Measurements from ENCODE around the gene GTF2F2.

Gene GTF2F2

DNA sequence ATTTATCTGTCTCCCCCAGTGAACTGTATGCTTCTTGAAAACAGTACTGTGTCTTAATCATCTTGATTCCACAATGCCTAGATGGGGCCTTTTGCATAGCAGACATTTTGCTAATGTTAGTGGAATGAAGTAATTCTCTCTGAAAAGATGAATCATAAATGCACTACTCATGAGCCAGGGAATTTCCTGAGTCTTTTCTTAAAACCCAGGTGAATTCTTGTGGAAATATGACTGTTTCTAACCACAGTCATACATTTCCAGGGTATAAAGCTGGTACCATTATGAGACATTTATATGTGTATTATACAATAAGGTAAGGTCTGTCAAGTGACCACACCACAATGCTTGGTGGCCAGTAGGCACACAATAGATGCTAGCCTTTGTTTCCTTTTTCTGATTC is 86.0 kb downstream of the GTF2F2 start:
- no peak for DNase-seq (ENCODE audit: insufficient read length, low spot score)
- peak; percentile 64 for FAIRE-seq
- no peak for TF ChIP-seq POLR2AphosphoS5 (IDR thresholded peaks at IDR 0.05; ENCODE audit: low read depth, low read length)
- TF ChIP-seq PAX5 (IDR thresholded peaks at IDR 0.05; ENCODE audit: insufficient read depth, low read length, severe bottlenecking): no peak
- no peak for TF ChIP-seq POU2F2 (IDR thresholded peaks at IDR 0.05; ENCODE audit: low read depth, low read length)
- TF ChIP-seq TAF1 (IDR thresholded peaks at IDR 0.05; ENCODE audit: low read depth, low read length): no peak
- TF ChIP-seq SPI1 (IDR thresholded peaks at IDR 0.05; ENCODE audit: low read depth, low read length): no peak
- TF ChIP-seq POLR2A (IDR thresholded peaks at IDR 0.05; ENCODE audit: low read depth, low read length): no peak

DNA sequence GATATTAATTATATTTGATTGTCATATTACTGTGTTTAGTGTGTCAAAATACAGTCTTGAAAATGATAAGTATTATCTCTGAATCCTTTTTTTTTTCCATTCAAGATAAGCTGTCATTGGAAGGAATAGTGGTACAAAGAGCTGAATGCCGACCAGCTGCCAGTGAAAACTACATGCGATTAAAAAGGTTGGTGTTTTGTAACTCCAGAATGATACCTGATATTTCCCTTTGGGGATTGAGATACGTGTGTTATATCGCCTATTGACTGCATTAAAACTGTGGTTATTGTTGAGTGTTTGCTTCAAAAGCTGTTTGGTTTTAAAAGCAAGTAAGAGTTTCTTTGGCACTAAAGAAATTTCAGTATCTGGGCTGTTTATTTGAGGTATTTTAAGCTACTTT is 87.0 kb downstream of the GTF2F2 start:
- no peak for DNase-seq (ENCODE audit: insufficient read length, low spot score)
- no peak for FAIRE-seq
- TF ChIP-seq POLR2A (IDR thresholded peaks at IDR 0.05; ENCODE audit: low read depth, low read length) (no peak), POU2F2 (IDR thresholded peaks at IDR 0.05; ENCODE audit: low read depth, low read length) (no peak), POLR2AphosphoS5 (IDR thresholded peaks at IDR 0.05; ENCODE audit: low read depth, low read length) (no peak), TAF1 (IDR thresholded peaks at IDR 0.05; ENCODE audit: low read depth, low read length) (no peak), PAX5 (IDR thresholded peaks at IDR 0.05; ENCODE audit: insufficient read depth, low read length, severe bottlenecking) (no peak), SPI1 (IDR thresholded peaks at IDR 0.05; ENCODE audit: low read depth, low read length) (no peak)

DNA sequence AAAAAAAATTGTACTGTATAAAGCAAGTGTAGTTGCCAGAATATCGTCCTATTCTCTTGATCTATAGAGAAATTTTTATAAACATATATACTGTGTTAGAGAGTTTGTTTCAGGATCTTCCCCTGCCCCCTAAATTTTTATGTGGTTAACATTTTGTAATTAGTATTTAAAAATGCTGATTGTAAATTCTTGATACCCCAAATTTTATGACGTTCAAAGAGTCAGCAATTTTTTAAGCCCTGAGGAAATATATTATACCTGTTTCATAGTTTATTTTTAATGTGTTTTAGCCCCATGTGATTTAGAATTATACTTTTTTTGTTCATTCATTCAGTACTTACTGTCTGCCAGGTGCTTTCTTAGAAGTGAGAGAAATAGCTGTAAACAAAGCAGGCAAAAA is 87.8 kb downstream of the GTF2F2 start:
- DNase-seq (ENCODE audit: insufficient read length, low spot score): no peak
- FAIRE-seq: no peak
- TF ChIP-seq SPI1 (IDR thresholded peaks at IDR 0.05; ENCODE audit: low read depth, low read length): no peak
- no peak for TF ChIP-seq TAF1 (IDR thresholded peaks at IDR 0.05; ENCODE audit: low read depth, low read length)
- no peak for TF ChIP-seq POLR2A (IDR thresholded peaks at IDR 0.05; ENCODE audit: low read depth, low read length)
- TF ChIP-seq POLR2AphosphoS5 (IDR thresholded peaks at IDR 0.05; ENCODE audit: low read depth, low read length): no peak
- TF ChIP-seq POU2F2 (IDR thresholded peaks at IDR 0.05; ENCODE audit: low read depth, low read length): no peak
- no peak for TF ChIP-seq PAX5 (IDR thresholded peaks at IDR 0.05; ENCODE audit: insufficient read depth, low read length, severe bottlenecking)

DNA sequence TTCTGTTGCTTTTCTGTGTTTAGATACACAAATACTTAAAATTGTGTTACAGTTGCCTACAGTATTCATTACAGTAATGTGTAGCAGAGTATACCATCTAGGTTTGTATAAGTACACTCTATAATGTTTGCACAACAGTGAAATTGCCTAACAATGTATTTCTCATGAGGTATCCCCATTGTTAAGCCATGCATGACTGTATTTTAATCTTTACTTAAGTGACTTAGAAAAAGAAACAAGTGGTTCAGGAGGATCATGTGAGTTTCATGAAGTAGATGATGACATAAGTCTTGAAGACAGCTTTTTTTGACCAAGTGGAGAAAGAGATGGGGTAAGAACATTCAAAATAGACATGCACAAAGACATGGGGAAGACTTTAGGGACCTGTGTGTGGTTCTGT is 88.9 kb downstream of the GTF2F2 start:
- TF ChIP-seq POLR2AphosphoS5 (IDR thresholded peaks at IDR 0.05; ENCODE audit: low read depth, low read length) (no peak), TAF1 (IDR thresholded peaks at IDR 0.05; ENCODE audit: low read depth, low read length) (no peak)
- no peak for DNase-seq (ENCODE audit: insufficient read length, low spot score)
- FAIRE-seq: no peak

DNA sequence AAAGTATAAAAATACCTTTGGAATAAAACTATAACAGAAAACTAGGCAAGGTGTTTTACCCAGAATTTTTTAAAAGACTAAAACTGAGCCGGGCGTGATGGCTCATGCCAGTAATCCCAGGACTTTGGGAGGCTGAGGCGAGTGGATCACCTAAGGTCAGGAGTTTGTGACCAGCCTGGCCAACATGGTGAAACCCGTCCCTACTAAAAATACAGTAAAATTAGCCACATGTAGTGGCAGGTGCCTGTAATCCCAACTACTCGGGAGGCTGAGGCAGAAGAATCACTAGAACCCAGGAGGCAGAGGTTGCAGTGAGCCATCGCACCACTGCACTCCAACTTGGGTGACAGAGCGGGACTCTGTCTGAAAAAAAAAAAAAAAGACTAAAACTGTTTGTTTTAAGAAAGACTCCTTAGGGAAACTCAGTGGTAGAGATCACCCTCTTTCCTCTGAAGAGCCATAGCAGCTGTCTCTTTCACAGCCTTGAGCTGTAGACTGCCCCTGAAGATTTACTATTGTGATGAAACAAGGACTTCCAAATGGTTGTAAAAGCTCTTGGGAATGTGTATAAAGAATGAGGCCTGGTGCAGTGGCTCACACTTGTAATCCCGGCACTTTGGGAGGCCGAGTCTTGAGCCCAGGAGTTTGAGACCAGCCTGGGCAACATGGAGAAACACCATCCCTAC is 95.2 kb downstream of the GTF2F2 start:
- FAIRE-seq (no peak), DNase-seq (ENCODE audit: insufficient read length, low spot score) (no peak)
- no peak for TF ChIP-seq POLR2A (IDR thresholded peaks at IDR 0.05; ENCODE audit: low read depth, low read length)
- TF ChIP-seq POLR2AphosphoS5 (IDR thresholded peaks at IDR 0.05; ENCODE audit: low read depth, low read length): no peak
- no peak for TF ChIP-seq TAF1 (IDR thresholded peaks at IDR 0.05; ENCODE audit: low read depth, low read length)
- no peak for TF ChIP-seq POU2F2 (IDR thresholded peaks at IDR 0.05; ENCODE audit: low read depth, low read length)

DNA sequence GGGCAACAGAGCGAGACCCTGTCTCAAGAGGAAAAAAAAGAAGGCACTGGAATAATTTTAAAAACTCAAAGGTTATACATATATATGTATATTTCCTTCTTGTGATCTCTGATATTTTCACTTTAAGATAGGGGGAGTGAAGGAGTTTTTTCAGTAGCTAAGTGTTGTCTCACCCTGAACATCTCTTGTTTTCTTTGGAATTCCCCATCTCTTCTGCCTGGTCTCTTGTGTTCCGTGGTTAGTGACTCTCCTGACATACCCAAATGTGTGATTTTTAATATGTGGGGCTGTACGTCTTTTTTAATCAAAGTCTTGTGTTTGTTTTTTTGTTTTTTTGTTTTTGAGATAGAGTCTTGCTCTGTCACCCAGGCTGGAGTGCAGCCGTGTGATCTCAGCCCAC is 95.9 kb downstream of the GTF2F2 start:
- no peak for DNase-seq (ENCODE audit: insufficient read length, low spot score)
- TF ChIP-seq POLR2AphosphoS5 (IDR thresholded peaks at IDR 0.05; ENCODE audit: low read depth, low read length) (no peak), SPI1 (IDR thresholded peaks at IDR 0.05; ENCODE audit: low read depth, low read length) (no peak), POLR2A (IDR thresholded peaks at IDR 0.05; ENCODE audit: low read depth, low read length) (no peak)
- FAIRE-seq: no peak

DNA sequence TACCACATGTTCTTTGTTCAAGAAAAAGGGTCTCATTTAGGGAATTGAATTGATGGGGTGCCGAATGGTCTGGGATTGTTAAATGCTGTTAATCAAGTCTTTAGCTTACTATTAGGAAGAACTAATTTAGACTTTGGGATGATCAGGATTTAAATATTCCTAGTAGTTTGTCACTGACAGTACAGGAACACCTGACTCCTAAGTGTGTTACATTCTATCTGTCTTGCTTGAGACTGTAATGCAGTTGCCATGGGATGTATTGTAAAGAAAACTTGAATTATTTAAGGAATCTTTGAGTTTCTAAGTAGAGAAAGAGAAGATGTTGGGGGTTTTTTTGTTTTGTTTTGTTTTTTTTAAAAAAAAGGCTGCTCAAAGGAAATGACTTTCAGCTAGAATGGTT is 98.4 kb downstream of the GTF2F2 start:
- no peak for TF ChIP-seq POLR2A (IDR thresholded peaks at IDR 0.05; ENCODE audit: low read depth, low read length)
- TF ChIP-seq TAF1 (IDR thresholded peaks at IDR 0.05; ENCODE audit: low read depth, low read length): no peak
- no peak for TF ChIP-seq PAX5 (IDR thresholded peaks at IDR 0.05; ENCODE audit: insufficient read depth, low read length, severe bottlenecking)
- TF ChIP-seq SPI1 (IDR thresholded peaks at IDR 0.05; ENCODE audit: low read depth, low read length): no peak
- no peak for TF ChIP-seq POU2F2 (IDR thresholded peaks at IDR 0.05; ENCODE audit: low read depth, low read length)
- FAIRE-seq: no peak

DNA sequence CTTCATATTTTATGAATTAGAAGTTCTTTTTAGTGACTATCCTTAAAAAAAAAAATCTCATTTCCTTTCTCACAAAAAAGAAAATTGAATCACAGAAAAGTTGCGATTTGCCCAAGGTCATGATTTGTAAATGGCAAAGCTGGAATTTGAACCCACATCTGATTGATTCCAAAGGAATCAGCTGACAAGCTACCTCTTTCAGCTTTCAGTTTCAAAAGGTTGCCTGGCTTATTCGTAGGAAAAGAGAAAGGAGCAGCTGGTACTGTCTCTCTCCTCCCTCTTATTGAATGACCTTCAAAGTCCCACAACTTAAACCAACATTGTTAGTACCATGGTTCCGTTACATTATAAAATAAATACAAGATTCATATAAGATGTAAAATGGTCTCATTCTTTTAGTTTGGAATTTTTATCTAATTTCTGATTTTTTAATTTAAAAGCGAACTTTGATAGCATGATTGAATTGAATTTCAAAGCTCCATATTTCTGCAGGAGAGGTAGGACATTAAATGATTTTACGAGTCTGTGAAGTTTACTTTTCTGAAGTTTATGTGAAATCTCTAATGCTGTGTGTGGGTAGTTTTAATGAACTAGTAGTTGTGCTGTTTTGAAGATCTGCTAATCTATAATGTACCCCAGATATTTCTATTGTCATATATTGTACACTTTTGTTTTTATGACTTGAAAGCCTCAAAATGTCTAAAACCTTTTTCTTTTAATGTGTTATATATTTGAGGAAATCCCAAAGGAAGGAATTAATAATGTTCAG is 99.0 kb downstream of the GTF2F2 start:
- DNase-seq (ENCODE audit: insufficient read length, low spot score) (no peak), FAIRE-seq (no peak)
- no peak for TF ChIP-seq PAX5 (IDR thresholded peaks at IDR 0.05; ENCODE audit: insufficient read depth, low read length, severe bottlenecking)
- no peak for TF ChIP-seq POU2F2 (IDR thresholded peaks at IDR 0.05; ENCODE audit: low read depth, low read length)
- TF ChIP-seq SPI1 (IDR thresholded peaks at IDR 0.05; ENCODE audit: low read depth, low read length): no peak
- no peak for TF ChIP-seq POLR2AphosphoS5 (IDR thresholded peaks at IDR 0.05; ENCODE audit: low read depth, low read length)

More for the DNA sequence above, 98.4 kb downstream of the GTF2F2 start:
- no peak for DNase-seq (ENCODE audit: insufficient read length, low spot score)

DNA sequence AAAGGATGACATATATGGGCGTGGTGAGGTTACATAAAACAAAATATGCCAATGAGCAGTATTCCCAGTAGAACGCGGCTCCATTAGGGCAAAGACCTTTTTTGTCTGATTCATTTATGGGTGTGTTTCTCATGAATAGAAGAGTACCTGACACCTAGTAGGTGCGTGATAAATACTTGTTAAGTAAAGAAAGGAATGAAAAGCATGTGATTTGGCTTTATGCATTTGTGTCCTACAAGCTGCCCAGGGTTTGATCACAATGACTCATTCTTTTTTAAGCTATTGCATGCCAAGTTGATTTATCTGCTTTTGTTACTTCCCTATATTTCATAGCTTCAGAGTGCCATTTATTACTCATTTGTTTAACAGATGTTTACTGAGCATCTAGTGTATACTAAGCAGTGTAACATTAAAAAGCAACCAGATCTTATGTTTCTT is 99.6 kb downstream of the GTF2F2 start:
- FAIRE-seq (peak; percentile 78), DNase-seq (ENCODE audit: insufficient read length, low spot score) (no peak)
- TF ChIP-seq PAX5 (IDR thresholded peaks at IDR 0.05; ENCODE audit: insufficient read depth, low read length, severe bottlenecking) (no peak), TAF1 (IDR thresholded peaks at IDR 0.05; ENCODE audit: low read depth, low read length) (no peak), POLR2AphosphoS5 (IDR thresholded peaks at IDR 0.05; ENCODE audit: low read depth, low read length) (no peak), SPI1 (IDR thresholded peaks at IDR 0.05; ENCODE audit: low read depth, low read length) (no peak), POLR2A (IDR thresholded peaks at IDR 0.05; ENCODE audit: low read depth, low read length) (no peak), POU2F2 (IDR thresholded peaks at IDR 0.05; ENCODE audit: low read depth, low read length) (no peak)

DNA sequence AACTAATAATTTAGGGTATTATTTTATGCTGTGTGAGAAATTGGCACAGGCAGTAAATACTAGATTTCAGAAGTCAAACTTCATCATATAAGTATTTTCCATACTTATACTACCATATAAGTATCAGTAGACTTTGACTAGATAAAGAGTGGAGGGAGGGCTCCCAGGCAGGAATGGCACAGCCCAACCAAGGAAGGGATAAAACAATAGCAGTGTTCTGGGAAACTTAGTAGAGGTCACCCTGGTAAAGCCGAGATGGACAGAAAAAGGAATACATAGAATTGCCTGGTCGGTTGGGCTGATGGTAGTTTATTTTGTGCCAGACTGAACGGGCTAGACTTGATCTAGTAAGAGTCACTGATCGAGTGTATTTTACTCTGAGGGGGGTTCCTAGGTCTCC is 100.1 kb downstream of the GTF2F2 start:
- TF ChIP-seq TAF1 (IDR thresholded peaks at IDR 0.05; ENCODE audit: low read depth, low read length) (no peak), POU2F2 (IDR thresholded peaks at IDR 0.05; ENCODE audit: low read depth, low read length) (no peak), PAX5 (IDR thresholded peaks at IDR 0.05; ENCODE audit: insufficient read depth, low read length, severe bottlenecking) (no peak), POLR2AphosphoS5 (IDR thresholded peaks at IDR 0.05; ENCODE audit: low read depth, low read length) (no peak), POLR2A (IDR thresholded peaks at IDR 0.05; ENCODE audit: low read depth, low read length) (no peak), SPI1 (IDR thresholded peaks at IDR 0.05; ENCODE audit: low read depth, low read length) (no peak)
- no peak for FAIRE-seq
- no peak for DNase-seq (ENCODE audit: insufficient read length, low spot score)
